C4-2B (cell line): ENCODE data around the gene FBXL17.

ENCODE experiments used
- ZFX ChIP-seq: fragments of 450-650 bp; IDR thresholded peaks from 2 replicates; pipeline ENCODE4 v1.6.1; 2017
- TF ChIP-seq, protein P1 (sequence below): fragments of 450-650 bp; conservative IDR thresholded peaks from 2 replicates; pipeline ENCODE4 v1.5.1; 2017; ENCODE audit warnings: mild to moderate bottlenecking

DNA sequence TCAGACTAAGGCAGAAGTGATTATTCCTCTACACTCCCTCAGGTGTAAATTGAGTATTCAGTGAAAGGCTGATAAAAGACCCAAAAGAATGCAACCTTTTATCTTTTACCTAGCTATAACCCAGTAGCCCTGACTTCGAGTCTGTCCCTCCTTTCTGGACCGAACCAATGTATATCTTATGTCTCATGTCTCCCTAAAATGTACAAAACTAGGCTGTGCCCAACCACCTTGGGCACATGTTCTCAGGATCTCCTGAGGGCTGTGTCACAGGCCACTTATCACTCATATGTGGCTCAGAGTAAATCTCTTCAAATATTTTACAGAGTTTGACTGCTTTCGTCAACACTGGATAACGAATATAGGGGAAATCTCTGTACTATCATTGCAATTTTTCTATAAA is 12.7 kb downstream of the FBXL17 start:
- TF ChIP-seq ZFX, result no peak
- TF ChIP-seq, protein P1, sequence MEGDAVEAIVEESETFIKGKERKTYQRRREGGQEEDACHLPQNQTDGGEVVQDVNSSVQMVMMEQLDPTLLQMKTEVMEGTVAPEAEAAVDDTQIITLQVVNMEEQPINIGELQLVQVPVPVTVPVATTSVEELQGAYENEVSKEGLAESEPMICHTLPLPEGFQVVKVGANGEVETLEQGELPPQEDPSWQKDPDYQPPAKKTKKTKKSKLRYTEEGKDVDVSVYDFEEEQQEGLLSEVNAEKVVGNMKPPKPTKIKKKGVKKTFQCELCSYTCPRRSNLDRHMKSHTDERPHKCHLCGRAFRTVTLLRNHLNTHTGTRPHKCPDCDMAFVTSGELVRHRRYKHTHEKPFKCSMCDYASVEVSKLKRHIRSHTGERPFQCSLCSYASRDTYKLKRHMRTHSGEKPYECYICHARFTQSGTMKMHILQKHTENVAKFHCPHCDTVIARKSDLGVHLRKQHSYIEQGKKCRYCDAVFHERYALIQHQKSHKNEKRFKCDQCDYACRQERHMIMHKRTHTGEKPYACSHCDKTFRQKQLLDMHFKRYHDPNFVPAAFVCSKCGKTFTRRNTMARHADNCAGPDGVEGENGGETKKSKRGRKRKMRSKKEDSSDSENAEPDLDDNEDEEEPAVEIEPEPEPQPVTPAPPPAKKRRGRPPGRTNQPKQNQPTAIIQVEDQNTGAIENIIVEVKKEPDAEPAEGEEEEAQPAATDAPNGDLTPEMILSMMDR, result no peak
